ENCODE measurements around the gene HTR5A.

The HTR5A gene

GRCh38 chr7:155071121-155071651 is 1.1 kb downstream of the HTR5A start:
- Histone ChIP-seq H3K4me1 (ENCODE audit: control insufficient read depth, insufficient read depth, low read length) (no peaks in the 10 kb centered on the region), H3K36me3 (ENCODE audit: control insufficient read depth in 2 of 2, insufficient read depth in 1 of 2, low read length in 2 of 2) (no peaks in the 10 kb centered on the region), H3K4me3 (ENCODE audit: low read depth, low read length) (no peak overlapping the region), H3K9me3 (ENCODE audit: control insufficient read depth, insufficient read depth, low read depth, low read length) (no peaks in the 10 kb centered on the region), H3K27ac (ENCODE audit: extremely low read depth, low read depth, low read length) (no peak overlapping the region)
- TF ChIP-seq ZNF391 (tag by site-specific recombination; IDR thresholded peaks at IDR 0.05; ENCODE audit: borderline replicate concordance, low read depth) (no peak), ZNF623 (tag by site-specific recombination; IDR thresholded peaks at IDR 0.05) (no peak), ZNF658 (tag by site-specific recombination; IDR thresholded peaks at IDR 0.05) (no peak), ZNF639 (tag by site-specific recombination; IDR thresholded peaks at IDR 0.05) (no peak), ZNF398 (tag by site-specific recombination; IDR thresholded peaks at IDR 0.05) (no peak), ZNF777 (tag by site-specific recombination; IDR thresholded peaks at IDR 0.05; ENCODE audit: borderline replicate concordance) (no peak), ZNF624 (tag by site-specific recombination; IDR thresholded peaks at IDR 0.05) (no peak), ZXDB (tag by site-specific recombination; IDR thresholded peaks at IDR 0.05) (no peak), ZNF280C (tag by site-specific recombination; IDR thresholded peaks at IDR 0.05) (no peak), ZNF529 (tag by site-specific recombination; IDR thresholded peaks at IDR 0.05; ENCODE audit: insufficient replicate concordance) (no peak), ZNF292 (tag by site-specific recombination; IDR thresholded peaks at IDR 0.05; ENCODE audit: borderline replicate concordance, low read depth) (no peak), ZNF704 (tag by site-specific recombination; IDR thresholded peaks at IDR 0.05) (no peak), BCL11B (tag by site-specific recombination; IDR thresholded peaks at IDR 0.05; ENCODE audit: low read depth) (no peak), ZNF202 (tag by site-specific recombination; IDR thresholded peaks at IDR 0.05; ENCODE audit: borderline replicate concordance) (no peak)
- CTCF ChIA-PET: no interaction called here
- POLR2A ChIA-PET: no interaction called here

- no peaks in the 10 kb centered on the region for H3K36me3 ChIP-seq (ENCODE audit: control insufficient read depth in 2 of 2, insufficient read depth in 1 of 2, low read length in 2 of 2)
- ChIA-PET CTCF (no interaction called here), POLR2A (no interaction called here)
- no peak overlapping the region for H3K27ac ChIP-seq (ENCODE audit: extremely low read depth, low read depth, low read length)
- H3K4me1 ChIP-seq (ENCODE audit: control insufficient read depth, insufficient read depth, low read length): no peaks in the 10 kb centered on the region
- H3K4me3 ChIP-seq (ENCODE audit: low read depth, low read length): no peak overlapping the region
- no peaks in the 10 kb centered on the region for H3K9me3 ChIP-seq (ENCODE audit: control insufficient read depth, insufficient read depth, low read depth, low read length)
- no peak for TF ChIP-seq MZF1 (tag by site-specific recombination; IDR thresholded peaks at IDR 0.05; ENCODE audit: borderline replicate concordance)
- no peak for TF ChIP-seq AEBP2 (tag by site-specific recombination; IDR thresholded peaks at IDR 0.05; ENCODE audit: borderline replicate concordance)
- TF ChIP-seq ZNF26 (tag by site-specific recombination; IDR thresholded peaks at IDR 0.05): no peak
- no peak for TF ChIP-seq ZNF544 (tag by site-specific recombination; IDR thresholded peaks at IDR 0.05)
- TF ChIP-seq ZNF311 (tag by site-specific recombination; IDR thresholded peaks at IDR 0.05; ENCODE audit: borderline replicate concordance): no peak
- no peak for TF ChIP-seq ZBTB10 (tag by site-specific recombination; IDR thresholded peaks at IDR 0.05)
- TF ChIP-seq ZSCAN30 (tag by site-specific recombination; IDR thresholded peaks at IDR 0.05): no peak
Observed at GRCh38 chr7:155071916-155072571, 1.9 kb downstream of the HTR5A start.

All from HEK293 (cell line).